GM19438 (cell line): ENCODE results near the gene DIPK1B.
"Not testable (repeated sequence)": the region's sequence is repeated elsewhere in the genome, so short reads cannot be mapped to it uniquely, and the experiment has no call there.

ENCODE experiments used
- ATAC-seq: cut with Tn5 transposase; IDR thresholded peaks from one replicate; pipeline ENCODE4 v1.9.1; 2021; ENCODE audit warnings: low read depth; ENCODE audit not compliant: unreplicated experiment

DIPK1B gene

DNA sequence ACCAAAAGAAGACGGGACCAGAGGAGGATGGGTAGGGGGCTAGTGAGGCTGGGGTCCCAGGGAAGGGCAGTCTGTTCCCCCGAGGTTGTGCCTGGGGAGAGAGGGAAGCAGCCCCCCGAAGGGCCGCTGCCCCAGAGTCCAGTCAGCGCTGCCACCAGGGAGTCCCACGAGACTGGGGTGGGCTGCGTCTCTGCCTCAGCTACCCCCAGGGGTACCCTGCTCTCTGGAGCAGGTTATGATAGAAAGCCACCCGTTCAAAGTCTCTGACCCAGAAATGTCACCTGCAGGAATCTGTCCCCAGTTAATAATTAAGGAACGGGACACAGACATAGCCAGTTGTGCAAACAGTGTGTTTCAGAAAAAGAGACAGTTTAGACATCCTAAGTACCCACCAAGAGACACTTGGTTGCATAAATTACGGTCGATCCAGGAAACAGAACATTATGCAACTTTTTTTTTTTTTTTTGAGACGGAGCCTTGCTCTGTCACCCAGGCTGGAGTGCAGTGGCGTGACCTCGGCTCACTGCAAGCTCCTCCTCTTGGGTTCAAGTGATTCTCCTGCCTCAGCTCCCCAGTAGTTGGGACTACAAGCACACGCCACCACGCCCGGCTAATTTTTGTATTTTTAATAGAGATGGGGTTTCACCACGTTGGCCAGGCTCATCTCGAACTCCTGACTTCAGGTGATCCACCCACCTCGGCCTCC lies 14.4 kb upstream of the DIPK1B start:
- ATAC-seq, result no peak

DNA sequence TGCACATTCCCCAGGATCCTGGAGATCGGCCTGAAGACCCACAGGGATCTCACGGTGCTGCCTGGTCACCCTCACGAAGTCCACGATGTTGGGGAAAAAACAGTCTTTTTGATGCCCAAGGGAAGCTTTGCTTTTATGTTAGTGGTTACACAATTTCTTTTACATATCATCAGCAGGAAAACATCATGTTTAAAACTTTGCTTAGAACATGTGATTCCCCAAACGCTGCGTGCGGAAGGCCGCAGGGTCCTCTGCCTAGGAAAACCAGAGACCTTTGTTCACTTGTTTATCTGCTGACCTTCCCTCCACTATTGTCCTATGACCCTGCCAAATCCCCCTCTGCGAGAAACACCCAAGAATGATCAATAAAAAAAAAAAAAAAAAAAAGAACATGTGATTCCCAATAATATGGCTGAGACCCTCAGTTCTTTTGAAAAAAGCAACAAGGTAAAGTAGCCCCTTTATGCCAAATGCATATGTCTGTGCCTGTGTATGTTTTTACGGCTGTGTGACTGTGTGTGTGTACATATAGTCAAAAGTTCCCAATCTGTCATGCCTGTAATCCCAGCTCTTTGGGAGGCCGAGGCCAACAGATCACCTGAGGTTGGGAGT lies 13.6 kb upstream of the DIPK1B start:
- no peak for ATAC-seq

DNA sequence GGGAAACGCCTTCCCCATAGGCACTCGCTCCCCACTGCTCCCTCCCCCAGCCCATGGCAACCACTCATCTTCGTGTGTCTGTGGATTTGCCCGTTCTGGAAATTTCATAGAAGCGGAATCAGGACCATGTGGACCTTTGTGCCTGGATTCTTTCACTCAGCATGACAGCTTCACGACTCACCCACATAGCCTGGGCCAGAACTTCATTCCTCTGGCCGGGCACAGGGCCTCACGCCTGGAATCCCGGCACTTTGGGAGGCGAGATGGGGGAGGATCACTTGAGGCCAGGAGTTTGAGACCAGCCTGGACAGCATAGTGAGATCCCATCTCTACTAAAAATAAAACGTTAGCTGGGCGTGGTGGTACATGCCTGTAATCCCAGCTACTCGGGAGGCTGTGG lies 12.1 kb upstream of the DIPK1B start:
- ATAC-seq, result no peak

DNA sequence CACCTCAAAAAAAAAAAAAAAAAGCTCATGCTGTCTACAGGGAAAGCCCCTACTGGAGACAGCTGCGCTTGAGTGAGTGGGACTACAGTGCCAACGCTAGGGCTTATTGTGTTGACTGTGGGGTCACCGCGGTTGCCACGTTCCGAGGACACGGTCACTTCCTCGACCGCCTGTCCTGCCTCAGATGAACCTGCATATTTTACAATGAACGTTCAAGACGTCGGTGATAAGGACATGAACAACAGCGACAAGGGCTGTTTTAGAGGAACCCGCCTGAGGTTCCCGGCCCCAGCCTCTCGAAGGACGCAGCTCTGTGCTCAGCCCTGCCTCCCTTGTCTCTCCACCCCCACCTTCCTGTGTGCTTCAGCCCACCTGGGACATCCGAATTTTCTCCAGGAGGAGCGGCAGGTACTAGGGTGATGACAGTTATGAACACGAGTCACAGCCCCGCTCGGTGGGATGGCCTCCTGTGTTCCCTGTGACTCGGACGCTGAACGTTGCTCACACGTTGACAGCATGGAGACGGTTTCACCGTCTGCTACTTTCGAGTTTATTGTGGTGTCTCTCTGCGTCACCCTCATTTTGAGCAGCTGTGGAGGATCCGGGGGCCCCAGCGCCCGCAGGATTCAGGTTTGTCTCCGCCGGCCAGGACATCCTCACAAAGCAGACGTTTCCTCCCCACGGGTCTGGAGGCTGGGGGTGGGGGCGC lies 11.3 kb upstream of the DIPK1B start:
- ATAC-seq, result peak; percentile 76

DNA sequence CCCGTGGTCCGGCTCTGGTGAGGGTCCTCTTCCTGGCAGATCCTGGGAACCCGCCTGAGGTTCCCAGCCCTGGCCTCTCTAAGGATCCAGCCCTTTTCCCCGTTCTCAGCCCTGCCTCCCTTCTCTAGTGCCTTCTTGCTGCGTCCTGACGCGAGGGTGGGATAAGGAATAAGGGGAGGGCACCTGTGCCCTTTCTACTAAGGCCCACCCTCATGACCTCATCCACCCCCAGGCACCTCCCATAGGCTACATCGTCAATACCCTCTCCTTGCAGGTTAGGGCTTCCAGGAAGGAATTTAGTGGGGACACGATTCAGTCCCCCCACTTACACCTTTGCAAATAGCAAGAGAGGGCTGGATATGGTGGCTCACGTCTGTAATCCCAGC lies 10.7 kb upstream of the DIPK1B start:
- ATAC-seq, result no peak

DNA sequence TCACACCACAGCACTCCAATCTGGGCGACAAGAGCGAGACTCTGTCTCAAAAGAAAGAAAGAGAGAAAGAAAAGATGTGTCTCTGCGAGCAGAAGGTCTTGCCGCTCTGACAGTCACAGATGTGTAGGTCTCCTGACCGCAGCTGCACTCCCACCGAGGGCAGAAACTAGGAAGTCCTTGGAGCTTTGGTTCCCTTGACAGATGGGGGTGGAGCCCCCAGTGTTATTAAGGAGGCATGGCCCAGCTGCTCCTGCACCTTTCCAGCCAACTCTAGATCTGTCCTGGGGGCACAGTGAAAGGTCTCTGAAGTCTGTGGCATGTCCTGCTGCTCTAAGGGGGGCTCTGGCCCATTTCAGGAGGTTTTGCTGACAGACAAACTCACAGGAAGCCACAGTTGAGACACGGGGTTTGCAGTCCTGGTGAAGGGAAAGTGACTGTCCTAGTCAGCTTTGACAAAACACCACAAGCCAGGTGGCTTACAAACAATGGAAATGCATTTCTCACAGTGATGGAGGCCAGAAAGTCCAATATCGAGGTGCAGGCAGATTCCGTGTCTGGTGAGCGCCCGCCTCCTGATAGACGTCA lies 9.0 kb upstream of the DIPK1B start:
- no peak for ATAC-seq

DNA sequence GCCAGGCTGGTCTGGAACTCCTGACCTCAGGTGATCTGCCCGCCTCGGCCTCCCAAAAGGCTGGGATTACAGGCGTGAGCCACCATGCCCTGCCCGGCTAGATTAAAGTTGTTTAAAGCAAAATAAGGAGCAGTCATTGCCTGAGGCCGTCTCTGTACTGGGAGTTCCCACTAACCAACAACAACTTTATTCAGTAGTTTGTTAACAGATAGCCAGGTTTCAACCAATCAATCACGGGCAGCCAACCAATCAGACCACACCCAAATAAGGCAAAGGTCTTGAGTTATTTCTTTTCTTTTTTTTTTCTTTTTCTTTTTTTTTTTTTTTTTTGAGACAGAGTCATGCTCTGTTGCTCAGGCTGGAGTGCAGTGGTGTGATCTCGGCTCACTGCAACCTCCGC lies 7.6 kb upstream of the DIPK1B start:
- ATAC-seq, result not testable (repeated sequence)

DNA sequence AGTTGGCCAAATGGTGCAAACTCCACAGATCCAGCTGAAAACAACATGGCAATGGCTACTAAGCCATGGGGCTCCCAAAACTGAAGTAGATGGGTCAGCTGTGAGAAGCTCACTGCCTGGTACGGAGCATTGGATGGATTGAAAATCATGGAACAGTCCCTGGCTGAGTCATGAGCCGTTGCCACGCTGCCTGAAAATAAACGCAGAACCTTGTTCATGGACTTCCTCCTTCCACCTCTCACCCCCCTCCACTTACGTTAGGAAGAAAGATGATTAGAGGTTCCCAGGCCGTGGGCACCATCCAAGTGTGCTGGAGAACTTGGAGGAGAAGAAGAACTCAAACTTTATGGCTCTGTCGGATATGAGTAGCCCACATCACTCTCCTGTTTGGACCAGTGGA lies 6.8 kb upstream of the DIPK1B start:
- ATAC-seq, result no peak

DNA sequence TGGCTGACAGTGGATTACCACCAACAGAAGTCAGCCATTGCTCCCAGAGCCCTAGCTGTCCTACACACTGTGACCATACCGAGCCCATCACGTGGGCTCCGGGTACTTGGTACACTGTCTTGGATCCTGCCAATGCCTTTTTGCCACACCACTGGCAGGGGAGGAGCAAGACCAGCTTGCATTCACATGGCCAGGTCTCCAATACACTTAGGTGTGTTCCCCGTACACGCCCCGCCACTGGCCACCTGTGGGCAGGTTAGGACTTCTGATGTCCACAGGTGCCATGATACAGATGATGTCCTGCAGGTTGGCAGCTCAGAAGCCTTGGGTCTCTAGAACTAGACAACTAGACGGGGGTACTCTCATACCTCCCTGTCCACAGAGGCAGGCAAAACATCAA lies 5.4 kb upstream of the DIPK1B start:
- no peak for ATAC-seq

DNA sequence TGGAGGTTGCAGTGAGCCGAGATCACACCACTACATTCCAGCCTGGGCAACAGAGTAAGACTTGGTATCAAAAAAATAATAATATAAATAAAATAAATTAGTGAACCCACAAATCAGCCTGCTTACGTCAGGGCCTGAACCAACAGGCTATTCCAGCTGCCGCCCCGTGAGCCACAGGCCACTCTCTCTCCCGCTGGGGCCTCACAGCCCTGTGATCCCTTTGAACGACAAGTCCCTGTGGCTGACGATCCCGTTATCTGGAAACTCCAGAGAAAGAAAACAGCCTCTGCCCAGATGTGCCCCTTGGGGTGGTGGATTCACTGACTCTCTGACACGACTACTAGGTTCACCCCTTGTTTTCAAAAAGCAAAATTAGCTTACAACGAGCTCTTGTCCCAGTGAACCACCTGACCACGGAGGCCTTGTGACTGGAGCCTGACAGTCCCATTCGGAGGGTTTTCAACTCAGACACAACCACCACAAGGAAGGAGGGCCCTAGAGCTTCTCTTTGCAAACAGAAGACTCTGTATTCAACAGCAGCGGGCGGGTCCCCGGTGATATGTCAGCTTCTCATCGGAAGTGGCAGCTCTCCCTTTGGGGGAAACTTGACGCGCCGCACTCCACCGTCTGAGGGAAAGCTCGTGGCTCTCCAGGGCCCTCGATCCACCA lies 4.4 kb upstream of the DIPK1B start:
- no peak for ATAC-seq

DNA sequence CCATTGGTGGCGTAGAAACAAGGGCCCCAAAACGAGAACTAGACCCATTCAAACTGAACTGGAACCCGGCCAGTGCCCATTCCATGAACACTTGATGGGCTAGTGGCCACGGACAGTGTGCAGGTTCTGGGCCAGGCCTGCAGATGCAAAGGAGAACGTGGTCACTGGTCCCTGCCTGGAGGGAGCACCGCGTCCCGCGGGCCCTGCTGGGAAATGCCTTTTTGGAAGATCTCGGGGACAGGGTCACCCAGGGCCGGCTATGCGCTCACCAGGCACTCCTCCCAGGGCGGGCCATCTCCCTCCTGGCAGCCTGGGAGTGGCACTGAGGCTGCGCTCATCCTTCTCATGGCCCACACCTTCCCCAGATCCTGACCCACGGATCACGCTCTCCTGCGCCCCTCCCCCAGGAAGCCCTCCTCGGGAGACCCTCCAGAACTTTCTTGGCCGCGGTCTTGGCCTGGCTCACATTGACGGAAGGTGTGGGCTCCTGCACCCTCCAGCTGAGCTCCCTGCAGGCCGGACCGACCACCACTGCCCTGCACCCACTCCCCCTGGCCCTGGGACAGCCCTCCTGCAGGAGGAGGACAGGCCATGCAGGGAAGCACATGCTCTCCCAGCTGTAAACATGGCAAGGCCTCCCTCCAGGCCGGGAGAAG lies 2.8 kb upstream of the DIPK1B start:
- ATAC-seq, result no peak

DNA sequence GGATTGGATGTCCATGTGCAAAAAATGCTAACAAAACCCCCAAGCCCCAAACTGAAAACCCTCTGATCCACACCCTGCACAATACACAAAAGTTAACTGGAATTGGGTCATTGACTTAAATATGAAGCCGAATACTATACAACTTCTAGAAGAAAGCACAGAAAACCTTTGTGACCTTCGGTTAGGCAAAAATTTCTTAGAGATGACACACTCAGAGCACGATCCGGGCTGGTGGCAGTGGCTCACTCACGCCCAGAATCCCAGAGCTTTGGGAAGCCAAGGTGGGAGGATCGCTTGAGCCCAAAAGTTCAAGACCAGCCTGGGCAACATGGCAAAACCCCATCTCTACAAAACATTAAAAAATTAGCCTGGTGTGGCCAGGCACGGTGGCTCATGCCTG lies 1.8 kb upstream of the DIPK1B start:
- no peak for ATAC-seq

DNA sequence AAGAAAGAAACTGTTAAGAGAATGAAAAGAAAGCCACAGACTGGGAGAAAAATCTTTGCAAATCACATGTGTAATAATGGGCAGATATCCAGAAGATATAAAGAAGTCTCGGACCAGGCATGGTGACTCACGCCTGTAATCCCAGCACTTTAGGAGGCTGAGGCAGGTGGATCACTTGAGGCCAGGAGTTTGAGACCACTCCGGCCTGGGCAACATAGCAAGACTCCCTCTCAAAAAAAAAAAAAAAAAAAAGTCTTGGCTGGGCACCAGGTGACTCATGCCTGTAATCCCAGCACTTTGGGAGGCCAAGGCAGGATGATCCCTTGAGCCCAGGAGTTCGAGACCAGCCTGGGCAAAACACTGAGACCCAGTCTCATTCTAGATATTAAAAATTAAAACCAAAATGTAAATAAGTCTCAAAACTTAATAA lies 1.1 kb upstream of the DIPK1B start:
- ATAC-seq, result not testable (repeated sequence)

DNA sequence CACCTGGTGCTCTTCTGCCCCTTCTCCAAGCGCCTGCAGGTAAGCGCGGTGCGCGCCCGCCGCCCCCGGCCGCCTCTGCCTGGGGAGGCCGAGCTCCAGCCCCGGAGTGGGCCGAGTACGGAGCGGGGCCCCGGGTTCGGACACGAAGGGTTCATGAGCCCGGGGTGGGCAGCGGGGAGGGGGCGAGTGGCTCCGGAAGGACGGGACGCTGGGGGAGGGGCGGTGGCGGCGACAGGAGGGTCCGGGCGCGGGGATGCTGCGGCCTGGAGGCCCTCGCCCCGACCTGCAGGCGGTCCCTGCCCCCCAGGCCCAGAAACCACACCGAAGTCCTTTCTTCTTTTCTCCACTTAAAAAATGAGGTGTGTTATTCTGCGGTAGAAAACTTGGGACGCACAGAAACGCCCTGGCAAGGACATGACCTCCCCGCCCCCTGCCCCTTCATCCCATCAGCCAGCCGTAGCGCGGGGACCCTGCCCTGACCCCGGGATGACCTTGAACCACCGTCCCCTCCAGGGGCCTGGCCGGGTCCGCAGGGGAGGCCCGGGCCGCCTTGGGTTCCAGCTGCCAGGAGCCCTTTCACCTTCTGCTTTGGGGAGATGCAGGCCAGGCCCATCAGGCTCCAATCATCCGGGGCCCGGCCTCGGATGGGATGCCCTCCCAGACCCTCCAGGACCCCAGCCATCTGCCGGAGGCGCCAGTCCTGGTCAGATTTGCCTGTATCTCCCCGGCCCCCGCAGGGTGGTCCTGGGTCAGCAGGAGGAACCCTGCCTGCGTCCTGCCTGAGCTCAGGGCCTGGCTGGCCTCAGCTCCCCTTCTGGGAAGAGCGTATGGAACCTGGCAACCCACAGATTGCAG lies 545 bp downstream of the DIPK1B start:
- no peak for ATAC-seq

DNA sequence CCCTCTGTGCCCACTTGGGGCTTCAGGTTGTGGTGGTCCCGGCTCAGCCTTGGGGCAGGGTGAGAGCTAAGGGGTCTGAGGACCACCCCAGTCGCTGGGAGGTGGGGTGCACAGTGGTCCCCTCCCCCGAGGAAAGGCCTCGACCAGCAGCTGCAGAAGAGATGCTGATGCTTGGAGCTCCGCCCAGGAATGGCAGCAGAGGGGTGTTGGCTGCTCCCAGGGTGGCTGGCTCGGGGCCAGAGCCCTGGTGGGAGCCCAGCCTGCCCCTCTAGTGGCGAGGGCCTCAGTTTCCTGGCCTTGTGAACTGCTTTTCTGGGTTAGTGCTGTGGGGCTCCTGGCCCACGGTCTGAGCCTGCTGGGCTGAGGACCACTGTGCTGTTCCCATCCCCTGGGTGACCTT lies 1.2 kb downstream of the DIPK1B start:
- ATAC-seq, result no peak

DNA sequence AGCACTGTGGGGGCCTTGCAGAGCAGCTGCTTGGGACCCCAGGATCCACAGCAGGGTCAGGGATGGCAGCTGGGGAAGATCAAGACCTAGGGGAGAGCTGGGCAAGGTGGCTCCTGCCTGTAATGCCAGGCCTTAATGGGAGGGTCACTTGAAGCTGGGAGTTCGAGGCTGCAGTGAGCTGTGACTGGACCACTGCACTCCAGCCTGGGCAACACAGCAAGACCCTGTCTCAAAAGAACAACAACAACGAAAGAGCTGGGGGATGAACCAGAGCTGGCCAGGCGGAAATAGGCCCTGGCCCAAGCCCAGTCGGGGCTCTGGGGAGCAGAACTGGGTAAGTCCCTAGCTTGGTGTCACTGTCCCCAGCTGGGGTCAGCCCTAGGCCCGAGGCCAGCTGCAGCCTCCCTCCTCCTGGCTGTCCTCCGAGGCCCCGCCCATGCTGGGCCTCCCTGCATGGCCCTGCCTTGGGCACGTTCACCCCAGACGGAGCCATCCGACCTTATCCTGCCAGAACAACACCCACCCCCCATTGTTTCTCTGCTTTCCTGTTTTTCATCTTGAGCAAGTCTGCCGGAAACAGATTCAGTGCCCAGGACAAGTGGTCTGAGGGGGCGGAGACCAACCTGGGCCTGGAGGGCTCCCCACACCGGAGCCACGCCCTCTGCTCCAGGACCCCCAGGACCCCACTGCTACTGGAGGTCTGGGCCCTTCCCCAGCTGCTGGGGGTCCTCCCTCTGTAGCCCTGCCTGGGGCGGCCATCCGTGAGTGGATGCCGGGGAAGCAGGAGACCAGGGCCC lies 1.9 kb downstream of the DIPK1B start:
- ATAC-seq, result no peak

DNA sequence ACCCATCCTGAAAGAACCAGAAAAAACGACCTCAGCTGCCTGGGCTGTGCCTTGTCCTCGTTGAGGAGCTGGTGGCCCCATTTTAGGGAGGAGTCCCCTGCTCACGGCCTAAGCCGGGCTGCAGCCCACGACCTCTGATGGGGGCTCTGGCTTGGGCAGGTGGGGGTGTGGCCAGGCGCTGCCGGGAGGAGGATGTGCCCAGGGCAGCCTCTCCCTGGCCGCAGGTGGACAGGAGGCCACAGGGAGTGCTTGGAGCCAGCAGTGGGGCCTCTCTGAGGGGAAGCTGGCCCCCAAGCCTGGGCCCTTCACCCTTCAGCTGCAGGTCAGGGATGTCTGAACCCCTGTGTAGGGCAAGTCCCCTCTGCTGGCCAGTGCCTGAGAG lies 2.5 kb downstream of the DIPK1B start:
- ATAC-seq, result no peak

DNA sequence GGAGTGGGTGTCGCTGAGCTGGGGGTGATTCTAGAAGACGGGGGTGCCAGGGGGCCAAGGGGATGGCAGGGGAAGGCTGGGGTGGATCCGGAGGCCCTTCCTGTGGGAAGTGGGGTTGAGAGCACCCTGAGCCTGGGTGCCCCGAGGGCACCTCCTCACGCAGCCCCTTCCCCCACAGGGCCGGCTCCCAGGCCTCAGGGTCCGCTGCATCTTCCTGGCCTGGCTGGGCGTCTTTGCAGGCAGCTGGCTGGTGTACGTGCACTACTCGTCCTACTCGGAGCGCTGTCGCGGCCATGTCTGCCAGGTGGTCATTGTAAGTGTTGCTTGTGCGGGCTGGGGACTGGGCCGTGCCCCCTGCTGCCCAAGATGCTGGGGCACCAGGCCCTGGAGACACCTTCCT lies 5.0 kb downstream of the DIPK1B start:
- no peak for ATAC-seq
